DMS114 treated with DMSO at 0.1 percent for 48 hours (cell line): ENCODE data around the gene UGGT2.
"Not testable (repeated sequence)": the region's sequence is repeated elsewhere in the genome, so short reads cannot be mapped to it uniquely, and the experiment has no call there.

Experiments
- DNase-seq: peaks from one replicate; lab custom pipeline; 2025; ENCODE audit not compliant: unreplicated experiment; lab: John Stamatoyannopoulos, UW

UGGT2 gene

GRCh38 chr13:95987841-95988240, 65.4 kb downstream of the UGGT2 start:
- DNase-seq: no peak

- DNase-seq: no peak
Measured at GRCh38 chr13:95982144-95982543, 71.1 kb downstream of the UGGT2 start.

GRCh38 chr13:95972651-95973050, 80.5 kb downstream of the UGGT2 start:
- not testable (repeated sequence) for DNase-seq

GRCh38 chr13:95970878-95971277, 82.3 kb downstream of the UGGT2 start:
- DNase-seq: no peak

GRCh38 chr13:95968906-95969305, 84.3 kb downstream of the UGGT2 start:
- no peak for DNase-seq

- DNase-seq: no peak
Measured at GRCh38 chr13:95957331-95957730, 95.9 kb downstream of the UGGT2 start.

GRCh38 chr13:95956589-95957148, 96.5 kb downstream of the UGGT2 start:
- DNase-seq: no peak

GRCh38 chr13:95955719-95956118, 97.5 kb downstream of the UGGT2 start:
- no peak for DNase-seq

GRCh38 chr13:95955255-95955654, 97.9 kb downstream of the UGGT2 start:
- no peak for DNase-seq

- no peak for DNase-seq
Measured at GRCh38 chr13:95954266-95954665, 98.9 kb downstream of the UGGT2 start.

GRCh38 chr13:95950103-95950502, 103.1 kb downstream of the UGGT2 start:
- no peak for DNase-seq

GRCh38 chr13:95948656-95949055, 104.5 kb downstream of the UGGT2 start:
- DNase-seq: no peak

GRCh38 chr13:95937714-95938320, 115.4 kb downstream of the UGGT2 start:
- no peak for DNase-seq

- no peak for DNase-seq
Measured at GRCh38 chr13:95931300-95932025, 121.7 kb downstream of the UGGT2 start.

- no peak for DNase-seq
Measured at GRCh38 chr13:95929430-95929829, 123.8 kb downstream of the UGGT2 start.

- not testable (repeated sequence) for DNase-seq
Measured at GRCh38 chr13:95928367-95928906, 124.8 kb downstream of the UGGT2 start.

GRCh38 chr13:95926231-95926630, 127.0 kb downstream of the UGGT2 start:
- DNase-seq: no peak

- no peak for DNase-seq
Measured at GRCh38 chr13:95924389-95924994, 128.7 kb downstream of the UGGT2 start.

- no peak for DNase-seq
Measured at GRCh38 chr13:95921485-95921884, 131.7 kb downstream of the UGGT2 start.

GRCh38 chr13:95920485-95920884, 132.7 kb downstream of the UGGT2 start:
- no peak for DNase-seq

- no peak for DNase-seq
Measured at GRCh38 chr13:95918860-95919259, 134.3 kb downstream of the UGGT2 start.

- DNase-seq: no peak
Measured at GRCh38 chr13:95914991-95915501, 138.2 kb downstream of the UGGT2 start.
